Measurements from ENCODE around the gene CMIP.

DNA sequence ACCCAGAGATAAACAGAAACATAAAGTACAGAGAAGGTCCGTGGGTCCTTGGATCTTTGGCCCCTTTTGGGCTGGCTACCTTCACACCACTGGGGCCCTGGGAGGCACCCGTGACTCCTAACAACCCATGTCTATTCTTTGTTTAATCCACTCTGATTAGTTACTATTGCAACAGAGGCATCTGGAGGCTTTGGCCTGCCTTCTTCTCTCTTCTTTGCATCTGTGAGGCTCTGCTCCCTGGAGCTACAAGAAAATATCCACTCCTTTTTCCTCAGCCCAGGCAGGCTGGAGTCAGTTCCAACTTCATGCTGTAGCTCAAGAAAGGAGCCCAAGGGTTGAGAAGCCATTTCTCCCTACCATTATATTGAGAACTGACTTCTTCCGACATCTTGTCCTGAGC, 9.5 kb upstream of the CMIP start:
- no peak for TF ChIP-seq CTCF (IDR thresholded peaks at IDR 0.05)
- no peak for TF ChIP-seq EP300 (IDR thresholded peaks at IDR 0.05; ENCODE audit: borderline replicate concordance in 1 of 2, low read depth in 1 of 2, low read length in 1 of 2)
- TF ChIP-seq MXI1 (IDR thresholded peaks at IDR 0.05; ENCODE audit: low read depth, low read length): no peak
- TF ChIP-seq RFX5 (IDR thresholded peaks at IDR 0.05; ENCODE audit: low read length): no peak
- no peak for TF ChIP-seq FOXM1 (IDR thresholded peaks at IDR 0.05; ENCODE audit: low read depth)
- no peak for TF ChIP-seq MAX (IDR thresholded peaks at IDR 0.05; ENCODE audit: low read depth)

Measured in SK-N-SH (cell line).